GM06990 (cell line): ENCODE results near the gene MRPL23.
A peak's percentile ranks its signal among the peaks of the same experiment; 100 is the strongest.

Experiments used
- DNase-seq: peaks from one replicate; pipeline ENCODE4 v3.0.0-alpha.2; 2011; ENCODE audit not compliant: insufficient read length; ENCODE audit errors: extremely low read depth
- H3K27me3 ChIP-seq: replicated peaks from 2 replicates; pipeline ENCODE4 v1.6.0; 2011; ENCODE audit warnings: low read length; ENCODE audit not compliant: control insufficient read depth, insufficient read depth
- H3K36me3 ChIP-seq: 2 replicates; pipeline ENCODE4 v1.5.1; 2011; ENCODE audit warnings: low read length; ENCODE audit not compliant: control insufficient read depth, insufficient read depth
- H3K4me3 ChIP-seq: replicated peaks from 2 replicates; pipeline ENCODE4 v1.5.1; 2011; ENCODE audit warnings: low read depth, mild to moderate bottlenecking, control low read depth, low read length
- CTCF ChIP-seq: IDR thresholded peaks from 2 replicates; pipeline ENCODE4 v1.5.1; 2011; ENCODE audit warnings: low read length, control low read depth, mild to moderate bottlenecking, inconsistent platforms; ENCODE audit not compliant: insufficient read depth, poor library complexity, severe bottlenecking

Gene MRPL23

GRCh38 chr11:1916132-1916985 lies 30.8 kb upstream of the MRPL23 start:
- H3K4me3 ChIP-seq: no peak overlapping the region
- no peaks in the 10 kb centered on the region for H3K36me3 ChIP-seq
- DNase-seq: no peak
- H3K27me3 ChIP-seq: no peaks in the 10 kb centered on the region; the same call in 1 of the 2 replicates
- no peak for TF ChIP-seq CTCF

- TF ChIP-seq CTCF: no peak
- Histone ChIP-seq H3K36me3 (no peaks in the 10 kb centered on the region), H3K4me3 (no peak overlapping the region), H3K27me3 (no peaks in the 10 kb centered on the region; the same call in 1 of the 2 replicates)
- no peak for DNase-seq
Measured at GRCh38 chr11:1916986-1917522, 30.1 kb upstream of the MRPL23 start.

GRCh38 chr11:1917523-1918435 lies 29.4 kb upstream of the MRPL23 start:
- no peaks in the 10 kb centered on the region; the same call in 1 of the 2 replicates for H3K27me3 ChIP-seq
- no peak for DNase-seq
- no peaks in the 10 kb centered on the region for H3K36me3 ChIP-seq
- H3K4me3 ChIP-seq: no peak overlapping the region
- peak; percentile 69 for TF ChIP-seq CTCF

- no peak for TF ChIP-seq CTCF
- Histone ChIP-seq H3K27me3 (no peaks in the 10 kb centered on the region; the same call in 1 of the 2 replicates), H3K36me3 (no peaks in the 10 kb centered on the region), H3K4me3 (no peak overlapping the region)
- DNase-seq: no peak
Measured at GRCh38 chr11:1918436-1919315, 28.5 kb upstream of the MRPL23 start.
